GM18870 (cell line): ENCODE data around the gene C1QTNF2.

ENCODE experiments used
- ATAC-seq: cut with Tn5 transposase; IDR thresholded peaks from one replicate; pipeline ENCODE4 v1.9.1; 2021; ENCODE audit warnings: moderate library complexity; ENCODE audit not compliant: unreplicated experiment

C1QTNF2 gene

GRCh38 chr5:160369990-160370712 lies at the start of gene C1QTNF2:
Gene C1QTNF2, minus strand, starts transcription at chr5:160370626. Its CDS starts 15,615 bp downstream, at chr5:160355011.
- no peak for ATAC-seq

GRCh38 chr5:160420331-160420610 lies 49.8 kb upstream of the C1QTNF2 start:
- no peak for ATAC-seq

DNA sequence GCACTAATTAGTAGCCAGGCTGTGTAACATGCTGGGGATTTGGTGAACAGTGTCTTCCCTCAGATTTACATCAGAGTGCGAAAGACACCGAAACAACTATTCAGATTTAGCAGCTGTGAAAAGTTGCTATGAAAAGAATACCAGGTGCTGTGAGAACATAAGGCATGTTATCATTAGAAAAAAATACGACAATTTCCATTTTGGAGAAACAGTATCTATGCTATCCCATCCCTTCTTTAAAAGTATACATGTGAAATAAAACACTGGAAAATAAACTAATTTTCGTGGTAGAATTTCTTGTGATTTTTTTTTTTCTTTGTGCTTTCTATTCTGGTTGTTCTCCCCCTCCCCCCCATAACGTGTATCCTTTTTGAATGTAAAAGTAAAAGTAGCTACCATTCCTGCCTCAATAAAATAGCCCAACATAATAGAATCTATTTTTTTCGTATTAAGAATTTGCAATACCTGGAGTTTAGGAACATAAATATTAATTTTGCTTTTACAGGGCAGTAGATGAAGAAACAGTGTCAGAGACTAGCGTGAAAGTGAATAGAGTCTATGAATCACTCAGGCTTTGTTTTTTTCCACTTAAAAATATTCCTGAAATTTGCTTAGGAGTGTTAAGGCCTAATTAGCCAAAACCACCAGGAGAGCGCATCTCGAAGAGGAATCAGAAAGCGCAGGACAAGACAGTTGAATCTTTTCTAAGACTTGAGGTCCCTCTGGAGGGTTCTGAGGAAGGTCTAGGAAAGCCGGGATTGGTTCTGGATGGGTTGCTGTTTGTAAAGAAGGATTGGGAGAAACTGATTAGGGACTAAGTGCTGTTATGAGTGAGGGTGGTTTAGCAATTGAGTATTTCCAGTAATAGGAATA lies 49.3 kb upstream of the C1QTNF2 start:
- ATAC-seq: peak; percentile 51

GRCh38 chr5:160418561-160419457 lies 48.4 kb upstream of the C1QTNF2 start, which contains the start of gene SLU7:
Gene SLU7, minus strand, starts transcription at chr5:160419081. Its CDS starts 3,787 bp downstream, at chr5:160415294.
- ATAC-seq: peak; percentile 70

DNA sequence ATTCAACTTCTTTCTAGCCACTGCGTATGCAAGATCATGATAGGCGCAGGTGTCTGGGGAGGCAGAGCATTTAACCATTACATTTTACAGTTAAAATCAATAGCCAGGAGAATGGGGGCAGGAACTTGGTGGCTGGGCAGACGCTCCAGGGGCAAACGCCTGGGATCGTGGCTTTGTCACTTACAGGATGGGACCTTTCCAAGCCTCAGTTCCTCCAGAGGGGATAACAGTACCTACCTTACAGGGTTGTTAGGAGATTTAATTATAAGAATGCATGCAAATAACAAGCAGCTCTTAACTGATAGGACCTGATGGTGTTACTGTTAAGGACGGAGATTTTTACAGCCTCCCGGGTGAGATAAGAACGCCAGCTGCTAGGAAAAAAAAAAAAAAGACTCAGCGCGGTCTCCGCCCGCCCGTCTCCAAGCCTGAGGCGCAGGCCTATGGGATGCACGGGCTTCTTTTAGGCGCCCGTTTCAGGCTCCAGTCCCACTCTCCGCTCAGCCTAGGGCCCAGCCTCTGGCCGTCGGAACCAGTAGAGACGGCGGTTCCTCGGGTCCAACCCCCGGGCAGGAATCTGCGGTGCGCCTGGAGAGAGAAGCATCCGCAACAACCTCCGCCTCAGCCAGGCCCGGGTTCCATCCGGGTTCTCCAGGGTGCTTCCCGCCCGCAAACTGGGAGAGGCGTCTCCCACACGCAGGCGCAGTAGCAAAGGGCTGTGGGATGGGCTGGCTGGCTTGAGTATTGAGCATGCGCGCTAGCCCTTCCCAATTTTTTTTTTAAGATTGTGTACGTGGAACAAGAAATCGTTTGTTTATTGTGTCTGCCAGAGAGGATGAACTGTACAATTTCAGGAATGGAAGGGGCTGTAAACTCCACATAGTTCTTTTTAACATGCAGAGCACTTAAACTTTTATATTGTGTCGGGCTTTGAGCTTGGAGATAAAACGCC lies 29.3 kb upstream of the C1QTNF2 start, which contains the start of gene FAM200C:
TSS of gene FAM200C (minus strand) at position 653 of the 952 bp plus-strand sequence. CDS start 4,564 bp downstream, outside the sequence.
- peak; percentile 73 for ATAC-seq

DNA sequence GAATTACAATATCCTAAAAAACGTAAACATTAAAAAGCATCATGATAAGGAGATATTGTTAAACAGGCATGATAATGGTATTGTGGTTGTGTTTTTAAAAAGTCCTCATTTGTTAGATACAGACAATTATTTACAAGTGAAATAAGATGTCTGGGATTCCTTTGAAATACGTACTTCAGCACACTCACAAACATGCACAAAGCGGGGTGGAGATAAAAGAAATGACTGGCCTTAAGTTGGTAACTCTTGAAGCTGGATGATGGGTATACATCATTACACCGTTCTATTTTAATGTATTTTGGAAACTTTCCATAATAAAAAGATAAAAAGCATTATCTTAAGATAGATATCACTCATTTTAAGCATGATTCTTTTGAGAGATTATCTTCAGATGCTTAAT lies 28.4 kb upstream of the C1QTNF2 start:
- ATAC-seq: no peak

- ATAC-seq: no peak
These were observed 27.1 kb upstream of the C1QTNF2 start for GRCh38 chr5:160397492-160397891.

DNA sequence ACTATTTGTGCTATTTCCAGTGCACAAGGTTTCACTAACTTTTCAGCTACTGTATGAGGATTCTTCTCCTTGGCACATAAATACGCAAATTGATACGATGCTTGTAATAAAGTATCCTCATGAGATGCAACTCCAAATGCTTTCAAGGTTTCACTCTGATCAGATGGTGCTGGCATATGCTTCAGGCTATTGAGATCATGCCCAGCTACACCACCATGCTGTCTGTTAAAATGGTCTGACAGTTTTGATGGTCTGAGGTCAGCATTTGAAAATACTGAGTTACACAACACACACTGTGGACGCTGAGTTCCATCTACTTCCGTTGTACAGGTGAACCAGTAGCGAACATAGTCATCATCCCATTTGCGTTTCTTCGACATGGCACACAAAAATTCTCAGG lies 24.7 kb upstream of the C1QTNF2 start:
- ATAC-seq: no peak

DNA sequence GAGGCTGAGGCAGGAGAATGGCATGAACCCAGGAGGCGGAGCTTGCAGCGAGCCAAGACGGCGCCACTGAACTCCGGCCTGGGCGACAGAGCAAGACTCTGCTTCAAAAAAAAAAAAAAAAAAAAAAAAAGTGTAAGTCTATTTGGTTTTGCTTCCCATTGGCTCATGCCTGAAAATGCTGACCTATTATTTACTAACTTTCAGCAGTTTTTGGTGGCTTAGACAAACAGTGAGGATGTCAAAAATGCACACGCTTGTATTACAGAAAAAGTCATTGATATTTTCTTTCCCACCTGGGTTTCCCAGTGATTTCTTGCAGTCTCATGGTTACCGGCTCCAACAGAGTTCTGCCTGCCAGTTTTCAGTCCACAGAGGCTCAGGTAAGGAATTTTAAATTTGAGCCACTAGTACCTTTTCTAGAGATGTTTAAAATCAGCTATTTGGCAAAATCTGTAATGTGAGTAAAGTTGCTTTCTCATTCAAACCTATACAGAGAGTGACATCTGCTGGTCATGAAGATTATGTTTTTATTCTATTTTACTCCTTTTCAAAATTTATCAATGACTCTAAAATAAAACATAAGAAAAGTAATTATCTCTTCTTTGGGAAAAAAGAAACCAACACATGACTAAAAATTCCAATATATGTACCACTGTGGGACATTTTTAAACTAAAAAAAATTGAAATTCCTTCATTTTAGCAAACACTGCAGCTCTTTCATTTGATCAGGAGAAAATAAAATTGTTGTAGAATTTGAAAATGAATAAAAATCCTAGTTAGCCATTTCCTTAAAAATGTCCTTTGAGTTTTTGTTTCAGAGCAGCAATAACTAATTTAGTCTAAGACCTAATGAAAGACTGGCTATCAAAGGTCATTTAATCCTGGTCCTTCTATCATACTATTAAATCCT lies 20.6 kb upstream of the C1QTNF2 start:
- ATAC-seq: no peak

DNA sequence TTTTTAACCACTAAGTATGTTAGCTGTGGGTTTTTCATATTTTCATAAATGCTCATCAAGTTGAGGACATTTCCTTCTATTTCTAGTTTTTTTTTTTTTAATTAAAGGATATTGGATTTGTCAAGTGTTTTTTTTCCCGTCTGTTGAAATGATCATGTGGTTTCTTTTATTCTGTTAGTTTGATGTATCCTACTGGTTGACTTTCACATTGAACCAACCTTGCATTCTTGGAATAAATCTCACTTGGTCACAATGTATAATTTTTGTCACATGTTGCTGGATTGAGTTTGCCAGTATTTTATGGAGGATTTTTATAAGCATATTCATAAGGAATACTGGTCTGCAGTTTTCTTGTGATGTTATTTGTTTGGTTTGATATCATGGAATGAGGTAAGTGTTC lies 17.0 kb upstream of the C1QTNF2 start:
- no peak for ATAC-seq

GRCh38 chr5:160385496-160385895 lies 15.1 kb upstream of the C1QTNF2 start:
- no peak for ATAC-seq

GRCh38 chr5:160384681-160385080 lies 14.3 kb upstream of the C1QTNF2 start:
- no peak for ATAC-seq

GRCh38 chr5:160382346-160382745 lies 11.9 kb upstream of the C1QTNF2 start:
- ATAC-seq: no peak

DNA sequence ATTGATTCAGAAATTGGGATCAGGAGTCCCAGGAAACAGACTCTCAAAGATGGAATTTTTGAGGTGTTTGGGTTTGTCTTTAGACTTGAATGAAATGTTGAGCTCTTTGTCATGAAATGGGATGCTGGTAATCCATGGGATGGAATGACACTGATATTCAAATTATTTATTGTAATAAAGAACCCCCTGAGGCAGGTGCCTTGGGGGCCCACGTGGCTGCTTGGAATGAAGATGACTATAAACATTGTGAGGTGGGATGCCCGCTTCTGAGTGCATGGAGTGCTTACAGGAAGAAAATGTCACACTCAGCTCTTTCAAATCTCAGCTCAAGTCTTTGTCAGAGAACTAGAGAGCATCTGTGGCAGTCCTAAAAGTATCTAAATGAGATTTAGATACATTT lies 9.6 kb upstream of the C1QTNF2 start:
- no peak for ATAC-seq

GRCh38 chr5:160379511-160379910 lies 9.1 kb upstream of the C1QTNF2 start:
- ATAC-seq: no peak

DNA sequence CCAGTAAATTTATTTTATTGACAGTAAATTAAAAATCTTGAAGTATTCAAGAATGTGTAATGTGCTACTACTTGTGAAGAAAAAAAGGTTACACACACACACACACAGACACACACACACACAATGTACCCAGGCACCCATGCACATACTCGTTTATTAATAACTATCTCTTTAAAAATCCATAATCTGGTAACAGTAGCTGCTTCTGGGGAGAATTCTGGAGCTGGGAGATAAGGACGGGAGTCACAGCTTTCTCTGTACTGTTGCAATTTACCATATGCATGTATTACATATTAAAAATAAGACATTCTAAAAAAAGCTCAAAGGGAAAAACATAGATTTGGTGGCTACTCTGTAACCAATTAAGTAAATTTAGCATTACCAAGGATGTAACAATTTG lies 7.9 kb upstream of the C1QTNF2 start:
- ATAC-seq: no peak

GRCh38 chr5:160377651-160378050 lies 7.2 kb upstream of the C1QTNF2 start:
- no peak for ATAC-seq

- ATAC-seq: no peak
These were observed 6.0 kb upstream of the C1QTNF2 start for GRCh38 chr5:160376416-160376815.

- ATAC-seq: no peak
These were observed 5.3 kb upstream of the C1QTNF2 start for GRCh38 chr5:160375701-160376100.
